Activated T-helper 17 cell treated with anti-CD3 and anti-CD28 coated beads, Interleukin-2, amount 50 U/mL, for 72 hours (primary cell): ENCODE data around the gene MYOD1. TPM values are rescaled to one million over a fixed set of nuclear protein-coding genes. Genes with fewer than 3 reads are reported as not detected.

ENCODE experiments used
- total RNA-seq, 2 donors: library from RNA; stranded (reverse); gene quantifications; one replicate each; pipeline ENCODE4 v1.2.3, GENCODE V29; 2022

MYOD1 gene
- total RNA-seq, 2 donors from 2014 or later, result not detected

Other genes with a start within 250 kb of the MYOD1 start
- not detected for gene ABCC8, start 242.7 kb upstream of the MYOD1 start, total RNA-seq
- gene USH1C, start 175.2 kb upstream of the MYOD1 start, total RNA-seq, result not detected
- not detected for gene OTOG, start 172.3 kb upstream of the MYOD1 start, total RNA-seq
- not detected for gene KCNC1, start 15.2 kb downstream of the MYOD1 start, total RNA-seq